Measurements from ENCODE around the gene LTB4R. TPM values are rescaled to one million over a fixed set of nuclear protein-coding genes. Genes with fewer than 3 reads are reported as not detected.

The LTB4R gene
- polyA plus RNA-seq, 1 donor from 2014 or later, result 4.3 TPM

Small RNAs within 50 kb of the gene (small RNA-seq; reads per million reads assigned to genes)
- gene RF00026, result 0 reads per million in 3 experiments

Other genes with a start within 250 kb of the LTB4R start
- gene CPNE6, start 239.9 kb upstream of the LTB4R start, polyA plus RNA-seq, result 2.3 and 4.1 TPM in 2 replicates
- gene PCK2, start 217.2 kb upstream of the LTB4R start, polyA plus RNA-seq, result 0.20 and 1.2 TPM in 2 replicates
- gene DCAF11, start 196.7 kb upstream of the LTB4R start, polyA plus RNA-seq, result 74.5 and 106 TPM in 2 replicates
- gene NRL, start 196.6 kb upstream of the LTB4R start, polyA plus RNA-seq, result 9.5 TPM in 2 replicates
- 0.62 and 0.88 TPM in 2 replicates for gene FITM1, start 180.8 kb upstream of the LTB4R start, polyA plus RNA-seq
- 39.5 and 55.8 TPM in 2 replicates for gene PSME1, start 175.3 kb upstream of the LTB4R start, polyA plus RNA-seq
- gene EMC9, start 169.9 kb upstream of the LTB4R start, polyA plus RNA-seq, result 45.1 and 54.6 TPM in 2 replicates
- 69.1 and 73.3 TPM in 2 replicates for gene PSME2, start 164.9 kb upstream of the LTB4R start, polyA plus RNA-seq
- gene RNF31, start 164.0 kb upstream of the LTB4R start, polyA plus RNA-seq, result 69.6 and 98.7 TPM in 2 replicates
- gene IRF9, start 150.2 kb upstream of the LTB4R start, polyA plus RNA-seq, result 5.9 and 19.6 TPM in 2 replicates
- 18.5 and 22.8 TPM in 2 replicates for gene REC8, start 139.4 kb upstream of the LTB4R start, polyA plus RNA-seq
- 9.2 and 13.4 TPM in 2 replicates for gene IPO4, start 122.7 kb upstream of the LTB4R start, polyA plus RNA-seq
- 25.1 and 34.2 TPM in 2 replicates for gene TM9SF1, start 116.1 kb upstream of the LTB4R start, polyA plus RNA-seq
- gene TSSK4, start 105.8 kb upstream of the LTB4R start, polyA plus RNA-seq, result 0.17 TPM in 1 of 2 replicates, not detected in the other
- gene CHMP4A, start 98.0 kb upstream of the LTB4R start, polyA plus RNA-seq, result 55.3 and 67.6 TPM in 2 replicates
- gene MDP1, start 95.4 kb upstream of the LTB4R start, polyA plus RNA-seq, result 94.2 and 116 TPM in 2 replicates
- 406 and 431 TPM in 2 replicates for gene NEDD8, start 79.1 kb upstream of the LTB4R start, polyA plus RNA-seq
- gene GMPR2, start 78.6 kb upstream of the LTB4R start, polyA plus RNA-seq, result 132 and 403 TPM in 2 replicates
- 103 and 120 TPM in 2 replicates for gene TINF2, start 68.9 kb upstream of the LTB4R start, polyA plus RNA-seq
- gene TGM1, start 48.3 kb upstream of the LTB4R start, polyA plus RNA-seq, result 3.6 and 7.5 TPM in 2 replicates
- gene RABGGTA, start 39.9 kb upstream of the LTB4R start, polyA plus RNA-seq, result 28.8 and 33.2 TPM in 2 replicates
- gene DHRS1, start 11.7 kb upstream of the LTB4R start, polyA plus RNA-seq, result 5.5 and 6.9 TPM in 2 replicates
- gene NOP9, start 11.7 kb upstream of the LTB4R start, polyA plus RNA-seq, result 13.0 and 19.5 TPM in 2 replicates
- not detected in 2 replicates for gene CIDEB, start 3.5 kb upstream of the LTB4R start, polyA plus RNA-seq
- 3.4 and 5.0 TPM in 2 replicates for gene LTB4R2, start 1.4 kb upstream of the LTB4R start, polyA plus RNA-seq
- gene ADCY4, start 23.6 kb downstream of the LTB4R start, polyA plus RNA-seq, result not detected in 2 replicates
- not detected in 2 replicates for gene RIPK3, start 28.5 kb downstream of the LTB4R start, polyA plus RNA-seq
- gene NFATC4, start 56.7 kb downstream of the LTB4R start, polyA plus RNA-seq, result 0.22 and 0.48 TPM in 2 replicates
- 5.7 and 9.1 TPM in 2 replicates for gene NYNRIN, start 87.5 kb downstream of the LTB4R start, polyA plus RNA-seq
- not detected in 2 replicates for gene CBLN3, start 118.2 kb downstream of the LTB4R start, polyA plus RNA-seq
- 0.53 and 0.92 TPM in 2 replicates for gene KHNYN, start 118.5 kb downstream of the LTB4R start, polyA plus RNA-seq
- 142 and 173 TPM in 2 replicates for gene SDR39U1, start 131.3 kb downstream of the LTB4R start, polyA plus RNA-seq
- gene CMA1, start 196.8 kb downstream of the LTB4R start, polyA plus RNA-seq, result not detected in 2 replicates